OCI-LY3 (cell line): Measurements from ENCODE around the gene PTCD3.

Experiments used
- CTCF ChIP-seq: fragments of 200-600, 300-600 bp; sonication (generic); IDR thresholded peaks from 2 replicates; pipeline ENCODE4 v1.5.1; 2014; ENCODE audit warnings: antibody characterized with exemption, low read length, low read depth
- EZH2phosphoT487 ChIP-seq: fragments of 200-600 bp; shearing (Covaris generic); IDR thresholded peaks from 2 replicates; pipeline ENCODE4 v1.6.1; 2018; ENCODE audit warnings: antibody characterized with exemption, mixed run types, low read depth

- TF ChIP-seq EZH2phosphoT487 (no peak), CTCF (no peak)
Observed at GRCh38 chr2:86143307-86143706, 37.3 kb downstream of the PTCD3 start.
